ENCODE measurements around the gene AUTS2.
A peak's percentile ranks its signal among the peaks of the same experiment; 100 is the strongest.

The AUTS2 gene

GRCh38 chr7:69600710-69601519 is 2.6 kb downstream of the AUTS2 start:
- no peak overlapping the region for H2BK120ac ChIP-seq (ENCODE audit: low read depth, low read length)
- no peak overlapping the region for H2AK5ac ChIP-seq (ENCODE audit: low read length)
- H3K79me2 ChIP-seq (ENCODE audit: control insufficient read depth, insufficient read depth, low read length) = peaks cover 8% of the 10 kb centered on the region
- H3K18ac ChIP-seq (ENCODE audit: low read length) = no peak overlapping the region
- H3K23ac ChIP-seq (ENCODE audit: low read length) = no peak overlapping the region
- peaks cover 15% of the 10 kb centered on the region for H3K79me1 ChIP-seq (ENCODE audit: low read length)
- H4K8ac ChIP-seq (ENCODE audit: low read depth, low read length) = no peak overlapping the region
- H3K56ac ChIP-seq (ENCODE audit: low read length) = peak overlapping the region; percentile 37
- H2BK5ac ChIP-seq (ENCODE audit: low read length) = no peak overlapping the region
- H3K4me2 ChIP-seq (ENCODE audit: low read length) = peak overlapping the region; percentile 10
- H3K36me3 ChIP-seq (ENCODE audit: control insufficient read depth, insufficient read depth, low read length) = no peaks in the 10 kb centered on the region
- no peak overlapping the region for H2BK15ac ChIP-seq (replicated peaks; ENCODE audit: low read depth)
- H3K4ac ChIP-seq (ENCODE audit: low read depth, low read length) = no peak overlapping the region
- no peak overlapping the region for H3K27ac ChIP-seq (ENCODE audit: low read depth, low read length)
- no peak overlapping the region for H3K4me3 ChIP-seq (ENCODE audit: low read length)
- H4K5ac ChIP-seq (ENCODE audit: low read length) = no peak overlapping the region
- H3K4me1 ChIP-seq (ENCODE audit: control insufficient read depth, low read depth, low read length) = no peaks in the 10 kb centered on the region
- no peak for DNase-seq
- no peak overlapping the region for H3K9ac ChIP-seq (ENCODE audit: low read length)
- no CpG with 5 or more reads among the region's 5 CpGs for WGBS (ENCODE audit: extremely low coverage, insufficient coverage, low lambda C conversion rate)
- peaks cover 31% of the 10 kb centered on the region for H3K27me3 ChIP-seq (ENCODE audit: insufficient read depth, low read length, poor library complexity)

- H3K4me2 ChIP-seq (ENCODE audit: low read length) = no peak overlapping the region
- H3K9ac ChIP-seq (ENCODE audit: low read length) = no peak overlapping the region
- no peak overlapping the region for H3K4me3 ChIP-seq (ENCODE audit: low read length)
- H2BK120ac ChIP-seq (ENCODE audit: low read depth, low read length) = no peak overlapping the region
- no peaks in the 10 kb centered on the region for H3K4me1 ChIP-seq (ENCODE audit: control insufficient read depth, low read depth, low read length)
- H3K79me1 ChIP-seq (ENCODE audit: low read length) = peaks cover 18% of the 10 kb centered on the region
- no peak overlapping the region for H3K23ac ChIP-seq (ENCODE audit: low read length)
- no peak overlapping the region for H2BK5ac ChIP-seq (ENCODE audit: low read length)
- H3K27me3 ChIP-seq (ENCODE audit: insufficient read depth, low read length, poor library complexity) = peaks cover 32% of the 10 kb centered on the region
- H3K27ac ChIP-seq (ENCODE audit: low read depth, low read length) = no peak overlapping the region
- no peak for DNase-seq
- no peak overlapping the region for H3K56ac ChIP-seq (ENCODE audit: low read length)
- peaks cover 11% of the 10 kb centered on the region for H3K79me2 ChIP-seq (ENCODE audit: control insufficient read depth, insufficient read depth, low read length)
- no peaks in the 10 kb centered on the region for H3K36me3 ChIP-seq (ENCODE audit: control insufficient read depth, insufficient read depth, low read length)
- H3K4ac ChIP-seq (ENCODE audit: low read depth, low read length) = no peak overlapping the region
- H4K8ac ChIP-seq (ENCODE audit: low read depth, low read length) = peak overlapping the region; percentile 76
- no peak overlapping the region for H3K18ac ChIP-seq (ENCODE audit: low read length)
- no peak overlapping the region for H2BK15ac ChIP-seq (replicated peaks; ENCODE audit: low read depth)
- H4K5ac ChIP-seq (ENCODE audit: low read length) = no peak overlapping the region
- no peak overlapping the region for H2AK5ac ChIP-seq (ENCODE audit: low read length)
- WGBS (ENCODE audit: extremely low coverage, insufficient coverage, low lambda C conversion rate) = no CpG with 5 or more reads among the region's 2 CpGs
These were observed 4.2 kb downstream of the AUTS2 start for GRCh38 chr7:69602522-69602921.

GRCh38 chr7:69603351-69603750 is 5.1 kb downstream of the AUTS2 start:
- Histone ChIP-seq H3K56ac (ENCODE audit: low read length) (no peak overlapping the region), H3K27me3 (ENCODE audit: insufficient read depth, low read length, poor library complexity) (peaks cover 38% of the 10 kb centered on the region), H3K79me1 (ENCODE audit: low read length) (peaks cover 19% of the 10 kb centered on the region), H3K4me1 (ENCODE audit: control insufficient read depth, low read depth, low read length) (no peaks in the 10 kb centered on the region), H2BK120ac (ENCODE audit: low read depth, low read length) (no peak overlapping the region), H3K18ac (ENCODE audit: low read length) (no peak overlapping the region), H3K4me3 (ENCODE audit: low read length) (no peak overlapping the region), H3K36me3 (ENCODE audit: control insufficient read depth, insufficient read depth, low read length) (no peaks in the 10 kb centered on the region), H2AK5ac (ENCODE audit: low read length) (no peak overlapping the region), H2BK5ac (ENCODE audit: low read length) (no peak overlapping the region), H3K4ac (ENCODE audit: low read depth, low read length) (no peak overlapping the region), H3K23ac (ENCODE audit: low read length) (no peak overlapping the region), H3K79me2 (ENCODE audit: control insufficient read depth, insufficient read depth, low read length) (peaks cover 11% of the 10 kb centered on the region), H4K5ac (ENCODE audit: low read length) (no peak overlapping the region), H3K4me2 (ENCODE audit: low read length) (no peak overlapping the region), H3K27ac (ENCODE audit: low read depth, low read length) (no peak overlapping the region), H4K8ac (ENCODE audit: low read depth, low read length) (no peak overlapping the region), H3K9ac (ENCODE audit: low read length) (no peak overlapping the region), H2BK15ac (replicated peaks; ENCODE audit: low read depth) (no peak overlapping the region)
- WGBS (ENCODE audit: extremely low coverage, insufficient coverage, low lambda C conversion rate) = 100% methylated on average over 1 of the region's 3 CpGs
- no peak for DNase-seq

GRCh38 chr7:69603937-69604494 is 5.7 kb downstream of the AUTS2 start:
- Histone ChIP-seq H3K27me3 (ENCODE audit: insufficient read depth, low read length, poor library complexity) (peaks cover 38% of the 10 kb centered on the region), H3K23ac (ENCODE audit: low read length) (no peak overlapping the region), H2BK15ac (replicated peaks; ENCODE audit: low read depth) (no peak overlapping the region), H3K79me2 (ENCODE audit: control insufficient read depth, insufficient read depth, low read length) (peaks cover 11% of the 10 kb centered on the region), H3K9ac (ENCODE audit: low read length) (no peak overlapping the region), H3K4me2 (ENCODE audit: low read length) (no peak overlapping the region), H3K36me3 (ENCODE audit: control insufficient read depth, insufficient read depth, low read length) (no peaks in the 10 kb centered on the region), H3K18ac (ENCODE audit: low read length) (no peak overlapping the region), H3K79me1 (ENCODE audit: low read length) (peaks cover 19% of the 10 kb centered on the region), H4K8ac (ENCODE audit: low read depth, low read length) (no peak overlapping the region), H3K4ac (ENCODE audit: low read depth, low read length) (no peak overlapping the region), H2BK120ac (ENCODE audit: low read depth, low read length) (no peak overlapping the region), H2BK5ac (ENCODE audit: low read length) (no peak overlapping the region), H3K4me3 (ENCODE audit: low read length) (no peak overlapping the region), H3K56ac (ENCODE audit: low read length) (no peak overlapping the region), H4K5ac (ENCODE audit: low read length) (no peak overlapping the region), H2AK5ac (ENCODE audit: low read length) (no peak overlapping the region), H3K4me1 (ENCODE audit: control insufficient read depth, low read depth, low read length) (peaks cover 2% of the 10 kb centered on the region), H3K27ac (ENCODE audit: low read depth, low read length) (no peak overlapping the region)
- no CpG with 5 or more reads among the region's 2 CpGs for WGBS (ENCODE audit: extremely low coverage, insufficient coverage, low lambda C conversion rate)
- no peak for DNase-seq

DNA sequence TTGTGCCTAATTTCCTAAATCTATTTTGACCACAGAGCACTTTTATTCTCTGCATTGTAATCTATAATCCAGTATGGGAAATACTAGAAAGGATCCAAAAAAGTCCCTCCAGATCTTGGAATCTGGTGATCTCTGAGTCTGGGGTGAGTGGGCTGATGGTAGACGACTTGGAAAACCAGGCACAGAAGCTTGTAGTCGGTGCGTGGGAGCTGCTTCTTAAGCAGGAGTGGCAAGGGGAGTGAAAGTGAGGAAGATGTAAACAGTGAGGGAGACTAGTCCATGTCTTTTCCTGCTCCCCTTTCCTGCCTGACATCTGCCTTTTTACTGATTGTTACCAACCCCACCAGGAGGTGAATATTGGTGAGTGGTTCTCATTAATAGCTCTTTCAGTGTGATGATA is 6.8 kb downstream of the AUTS2 start:
- WGBS (ENCODE audit: extremely low coverage, insufficient coverage, low lambda C conversion rate) = no CpG with 5 or more reads among the region's 3 CpGs
- H4K8ac ChIP-seq (ENCODE audit: low read depth, low read length) = no peak overlapping the region
- H3K4ac ChIP-seq (ENCODE audit: low read depth, low read length) = no peak overlapping the region
- H3K23ac ChIP-seq (ENCODE audit: low read length) = no peak overlapping the region
- peaks cover 11% of the 10 kb centered on the region for H3K79me2 ChIP-seq (ENCODE audit: control insufficient read depth, insufficient read depth, low read length)
- peaks cover 4% of the 10 kb centered on the region for H3K4me1 ChIP-seq (ENCODE audit: control insufficient read depth, low read depth, low read length)
- no peak overlapping the region for H2BK15ac ChIP-seq (replicated peaks; ENCODE audit: low read depth)
- H3K4me2 ChIP-seq (ENCODE audit: low read length) = no peak overlapping the region
- H2AK5ac ChIP-seq (ENCODE audit: low read length) = no peak overlapping the region
- H2BK5ac ChIP-seq (ENCODE audit: low read length) = no peak overlapping the region
- no peak overlapping the region for H3K27ac ChIP-seq (ENCODE audit: low read depth, low read length)
- H3K79me1 ChIP-seq (ENCODE audit: low read length) = peaks cover 19% of the 10 kb centered on the region
- H3K36me3 ChIP-seq (ENCODE audit: control insufficient read depth, insufficient read depth, low read length) = no peaks in the 10 kb centered on the region
- peaks cover 38% of the 10 kb centered on the region for H3K27me3 ChIP-seq (ENCODE audit: insufficient read depth, low read length, poor library complexity)
- DNase-seq = no peak
- no peak overlapping the region for H4K5ac ChIP-seq (ENCODE audit: low read length)
- H3K4me3 ChIP-seq (ENCODE audit: low read length) = no peak overlapping the region
- no peak overlapping the region for H3K18ac ChIP-seq (ENCODE audit: low read length)
- H2BK120ac ChIP-seq (ENCODE audit: low read depth, low read length) = no peak overlapping the region
- H3K9ac ChIP-seq (ENCODE audit: low read length) = no peak overlapping the region
- no peak overlapping the region for H3K56ac ChIP-seq (ENCODE audit: low read length)

Data from mesendoderm (in vitro differentiated cells).